CD4-positive, alpha-beta T cell treated with Interleukin-15 for 4 hours (primary cell): Measurements from ENCODE around the gene TRIM46.
"Not testable (repeated sequence)": the region's sequence is repeated elsewhere in the genome, so short reads cannot be mapped to it uniquely, and the experiment has no call there.

ENCODE experiments used
- DNase-seq: peaks from one replicate; pipeline ENCODE4 v3.0.0-alpha.2; 2020; ENCODE audit warnings: low spot score

The TRIM46 gene

DNA sequence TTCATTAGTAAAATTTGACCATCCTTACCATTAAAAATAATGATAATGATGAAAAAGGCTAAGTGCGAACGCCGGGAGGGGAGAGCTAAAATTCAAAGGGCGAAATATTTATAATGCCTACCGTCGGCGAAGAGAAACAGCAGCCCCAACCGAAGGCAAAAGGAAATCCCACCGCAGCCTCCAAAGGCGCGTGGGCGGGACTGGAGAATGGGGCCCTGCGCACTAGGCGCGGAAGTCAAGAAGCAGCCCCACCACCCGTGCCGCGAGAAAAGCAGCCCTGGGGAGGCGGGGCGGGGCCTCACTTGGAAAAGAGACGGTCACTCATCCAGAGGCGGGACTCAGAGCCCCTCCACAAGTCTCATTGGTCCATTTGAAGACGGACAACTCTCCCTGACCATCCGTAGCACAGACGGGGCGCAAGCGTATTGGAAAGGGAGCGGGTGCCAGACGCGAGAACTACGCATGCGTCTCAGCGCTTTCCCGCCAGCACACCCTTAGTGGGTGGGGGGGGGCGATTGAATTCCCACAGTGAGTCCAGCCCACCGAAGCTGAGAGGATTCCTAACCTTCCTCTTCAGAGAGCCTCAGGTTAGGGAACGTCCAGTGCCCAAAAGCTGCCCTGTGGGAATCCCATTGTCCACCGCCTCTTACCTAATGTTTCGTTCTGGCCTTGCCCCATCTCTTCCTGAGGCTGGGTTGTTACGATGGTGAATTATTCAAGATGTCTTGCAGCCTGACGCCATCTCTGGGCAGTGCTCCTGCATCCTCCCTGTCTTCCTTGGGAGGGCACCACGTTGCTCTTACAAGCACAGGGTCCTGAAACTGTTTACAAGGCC, 53.8 kb downstream of the TRIM46 start:
- DNase-seq, result peak; percentile 99

DNA sequence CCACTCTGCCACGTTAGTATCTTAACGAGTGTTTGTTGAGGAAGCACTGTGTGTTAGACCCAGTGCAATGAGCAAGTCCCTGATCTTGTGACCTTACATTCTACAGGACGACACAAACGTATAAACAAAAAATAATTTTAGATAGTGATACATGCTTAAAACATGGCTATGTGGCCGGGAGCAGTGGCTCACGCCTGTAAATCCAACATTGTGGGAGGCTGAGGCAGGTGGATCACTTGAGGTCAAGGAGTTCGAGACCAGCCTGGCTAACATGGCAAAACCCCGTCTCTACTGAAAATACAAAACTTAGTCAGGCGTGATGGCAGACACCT, 54.4 kb downstream of the TRIM46 start:
- no peak for DNase-seq

- DNase-seq, result not testable (repeated sequence)
Observed at GRCh38 chr1:155231302-155231701, 57.7 kb downstream of the TRIM46 start.

DNA sequence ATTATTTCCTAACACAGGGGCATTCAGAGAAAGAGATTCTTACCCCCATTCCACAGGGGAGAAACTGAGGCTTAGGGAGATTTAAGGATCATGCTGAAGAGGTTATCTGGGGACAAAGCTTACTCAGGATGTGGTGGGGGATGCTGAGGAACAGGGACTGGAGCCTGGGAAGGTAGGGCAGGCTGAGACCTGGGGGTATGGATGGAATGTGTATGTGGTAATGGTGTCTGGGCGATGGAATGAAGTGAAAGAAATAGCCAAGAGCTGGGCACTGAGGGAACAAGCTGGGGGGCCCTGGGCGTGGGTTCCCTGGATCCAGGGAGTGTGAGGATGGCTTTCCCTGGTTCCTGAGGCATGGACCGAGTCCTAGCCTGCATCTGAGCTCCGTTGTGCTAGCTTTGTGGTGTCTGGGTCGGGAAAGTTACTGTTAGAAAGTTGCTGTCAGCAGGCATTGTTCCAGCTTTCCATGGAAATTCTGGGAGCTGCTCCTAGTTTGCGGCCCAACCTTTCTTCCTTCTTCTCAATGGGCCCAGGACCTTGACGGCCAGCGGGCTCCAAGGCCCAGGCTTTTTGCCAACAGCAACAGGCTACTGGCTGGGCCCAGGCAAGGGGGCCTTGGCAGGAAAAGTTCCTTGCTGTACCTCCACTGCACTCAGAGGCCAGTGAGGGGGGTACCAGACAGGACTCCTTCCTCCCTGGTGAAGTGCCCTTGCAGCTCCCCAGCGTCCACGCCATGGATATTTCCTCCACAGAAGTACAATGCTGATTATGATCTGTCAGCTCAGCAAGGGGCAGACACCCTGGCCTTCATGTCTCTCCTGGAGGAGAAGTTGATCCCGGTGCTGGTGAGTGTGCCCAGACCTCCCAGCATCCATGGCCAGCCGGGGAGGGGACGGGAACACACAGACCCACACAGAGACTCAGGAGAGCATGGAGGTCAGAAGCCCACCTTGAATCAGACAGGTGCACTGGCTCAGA, 58.6 kb downstream of the TRIM46 start:
- DNase-seq, result not testable (repeated sequence)

DNA sequence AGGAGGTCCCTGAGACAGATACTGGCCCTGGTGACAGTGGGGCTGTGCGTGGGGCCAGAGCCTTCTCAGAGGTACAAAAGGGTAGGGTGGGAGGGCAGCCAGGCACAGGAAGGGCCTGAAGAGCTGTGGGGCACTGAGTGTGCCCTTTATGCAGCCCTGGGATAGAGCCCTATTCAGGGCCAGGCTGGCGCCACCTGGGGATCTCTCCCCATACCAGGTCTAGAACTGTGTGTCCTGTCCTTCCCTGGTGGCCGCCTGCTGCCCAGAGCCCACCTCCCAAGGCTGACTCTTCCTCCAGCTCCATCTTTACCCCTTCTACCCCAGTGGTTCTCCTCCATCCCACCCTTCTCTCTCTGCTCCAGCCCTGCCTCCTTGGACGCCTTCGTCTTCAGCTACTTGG, 59.9 kb downstream of the TRIM46 start:
- not testable (repeated sequence) for DNase-seq
